Loucy (cell line): ENCODE measurements around the gene PJVK.

Experiments
- H2AFZ ChIP-seq: fragments of 200-600 bp; sonication (generic); 2 replicates; pipeline ENCODE4 v1.6.0; 2016; ENCODE audit warnings: antibody characterized with exemption, mild to moderate bottlenecking, low read length, moderate library complexity
- H3F3A ChIP-seq: fragments of 200-600 bp; 2 replicates; pipeline ENCODE4 v1.6.0; 2016; ENCODE audit warnings: antibody characterized with exemption, low read depth, mild to moderate bottlenecking
- H3K27me3 ChIP-seq: fragments of 200-600 bp; sonication (generic); 2 replicates; pipeline ENCODE4 v1.6.1; 2014; ENCODE audit warnings: low read length, mild to moderate bottlenecking; ENCODE audit not compliant: insufficient read depth, poor library complexity, severe bottlenecking
- H3K36me3 ChIP-seq: fragments of 200-600 bp; sonication (generic); 2 replicates; pipeline ENCODE4 v1.6.1; 2016; ENCODE audit warnings: low read length; ENCODE audit not compliant: insufficient read depth
- H3K4me1 ChIP-seq: fragments of 200-600 bp; sonication (generic); 2 replicates; pipeline ENCODE4 v1.5.1; 2014; ENCODE audit warnings: low read length, mild to moderate bottlenecking; ENCODE audit not compliant: insufficient read depth, poor library complexity, severe bottlenecking
- H3K4me2 ChIP-seq: fragments of 200-600 bp; sonication (generic); 2 replicates; pipeline ENCODE4 v1.6.0; 2014; ENCODE audit warnings: antibody characterized with exemption, low read length, low read depth, mild to moderate bottlenecking; ENCODE audit not compliant: poor library complexity, severe bottlenecking
- H3K4me3 ChIP-seq: fragments of 200-600 bp; sonication (generic); 2 replicates; pipeline ENCODE4 v1.5.1; 2014; ENCODE audit warnings: low read length, mild to moderate bottlenecking, mixed read lengths; ENCODE audit not compliant: poor library complexity, severe bottlenecking
- H3K79me2 ChIP-seq: fragments of 200-600 bp; sonication (generic); 2 replicates; pipeline ENCODE4 v1.6.1; 2014; ENCODE audit warnings: low read length; ENCODE audit not compliant: insufficient read depth
- H3K9ac ChIP-seq: fragments of 200-600 bp; sonication (generic); 2 replicates; pipeline ENCODE4 v1.6.0; 2014; ENCODE audit warnings: mild to moderate bottlenecking, low read depth, low read length, moderate library complexity; ENCODE audit not compliant: poor library complexity, severe bottlenecking
- H3K9me2 ChIP-seq: fragments of 200-600 bp; sonication (generic); replicated peaks from 2 replicates; pipeline ENCODE4 v1.6.1; 2016; ENCODE audit warnings: low read depth, low read length, mixed read lengths
- H3K9me3 ChIP-seq: fragments of 200-600 bp; sonication (generic); 2 replicates; pipeline ENCODE4 v1.6.1; 2014; ENCODE audit warnings: mild to moderate bottlenecking, antibody characterized with exemption, low read length, low read depth; ENCODE audit not compliant: insufficient read depth
- H4K20me1 ChIP-seq: fragments of 200-600 bp; sonication (generic); 2 replicates; pipeline ENCODE4 v1.6.0; 2014; ENCODE audit warnings: antibody characterized with exemption, low read length, mild to moderate bottlenecking; ENCODE audit not compliant: insufficient read depth, poor library complexity, severe bottlenecking
- EZH2phosphoT487 ChIP-seq: fragments of 200-600 bp; IDR thresholded peaks from 2 replicates; pipeline ENCODE4 v1.6.1; 2018; ENCODE audit warnings: antibody characterized with exemption, mild to moderate bottlenecking, moderate library complexity, borderline replicate concordance
- TF ChIP-seq, protein P1 (sequence below): fragments of 200-600 bp; sonication (generic); conservative IDR thresholded peaks from 2 replicates; pipeline ENCODE4 v1.5.1; 2014; ENCODE audit warnings: mild to moderate bottlenecking, antibody characterized with exemption, low read length

Gene PJVK

DNA sequence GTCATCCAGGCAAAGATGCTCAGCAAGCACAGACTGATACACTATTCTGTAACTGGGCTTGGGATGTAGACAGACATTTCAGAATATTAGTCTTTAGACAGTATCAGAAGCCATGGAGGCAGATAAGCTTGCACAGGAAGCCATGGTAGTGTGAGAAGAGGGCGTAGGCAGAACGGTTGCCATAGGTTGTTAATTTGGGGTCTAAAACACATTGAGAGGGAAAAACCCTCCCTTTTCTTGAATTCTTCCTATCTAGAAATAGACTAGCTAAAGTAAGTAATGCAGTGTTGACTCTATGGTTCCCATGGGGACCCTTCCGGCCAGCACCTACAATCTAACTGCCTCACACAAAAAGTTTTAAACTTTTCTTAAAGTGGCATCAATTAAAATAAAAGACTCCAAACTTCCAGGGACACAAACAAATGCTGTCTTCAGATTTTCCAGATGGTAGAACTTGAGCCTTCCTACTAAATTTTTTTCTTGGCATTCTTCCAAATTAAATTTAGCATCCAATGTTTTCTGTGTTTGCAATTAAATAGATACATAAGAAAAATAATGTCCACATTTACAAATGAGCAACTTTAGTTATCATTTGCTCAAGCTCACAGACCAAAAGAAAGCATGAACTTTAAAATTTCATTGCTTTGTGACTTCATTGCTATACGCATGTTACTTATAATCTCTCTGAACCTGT, 2.1 kb upstream of the PJVK start:
- H3K4me1 ChIP-seq: peaks cover 30% of the 10 kb centered on the region
- no peaks in the 10 kb centered on the region for H3K9me3 ChIP-seq
- H3F3A ChIP-seq: no peaks in the 10 kb centered on the region
- H3K79me2 ChIP-seq: peaks cover 50% of the 10 kb centered on the region
- H3K4me3 ChIP-seq: peak overlapping the region; percentile 75
- H3K4me2 ChIP-seq: peak overlapping the region; percentile 85
- peaks cover 15% of the 10 kb centered on the region for H3K36me3 ChIP-seq
- no peaks in the 10 kb centered on the region for H3K27me3 ChIP-seq
- H2AFZ ChIP-seq: no peak overlapping the region
- no peak for TF ChIP-seq EZH2phosphoT487
- TF ChIP-seq, protein P1, sequence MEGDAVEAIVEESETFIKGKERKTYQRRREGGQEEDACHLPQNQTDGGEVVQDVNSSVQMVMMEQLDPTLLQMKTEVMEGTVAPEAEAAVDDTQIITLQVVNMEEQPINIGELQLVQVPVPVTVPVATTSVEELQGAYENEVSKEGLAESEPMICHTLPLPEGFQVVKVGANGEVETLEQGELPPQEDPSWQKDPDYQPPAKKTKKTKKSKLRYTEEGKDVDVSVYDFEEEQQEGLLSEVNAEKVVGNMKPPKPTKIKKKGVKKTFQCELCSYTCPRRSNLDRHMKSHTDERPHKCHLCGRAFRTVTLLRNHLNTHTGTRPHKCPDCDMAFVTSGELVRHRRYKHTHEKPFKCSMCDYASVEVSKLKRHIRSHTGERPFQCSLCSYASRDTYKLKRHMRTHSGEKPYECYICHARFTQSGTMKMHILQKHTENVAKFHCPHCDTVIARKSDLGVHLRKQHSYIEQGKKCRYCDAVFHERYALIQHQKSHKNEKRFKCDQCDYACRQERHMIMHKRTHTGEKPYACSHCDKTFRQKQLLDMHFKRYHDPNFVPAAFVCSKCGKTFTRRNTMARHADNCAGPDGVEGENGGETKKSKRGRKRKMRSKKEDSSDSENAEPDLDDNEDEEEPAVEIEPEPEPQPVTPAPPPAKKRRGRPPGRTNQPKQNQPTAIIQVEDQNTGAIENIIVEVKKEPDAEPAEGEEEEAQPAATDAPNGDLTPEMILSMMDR: no peak
- H3K9ac ChIP-seq: peak overlapping the region; percentile 100
- H4K20me1 ChIP-seq: peaks cover 27% of the 10 kb centered on the region
- no peaks in the 10 kb centered on the region for H3K9me2 ChIP-seq

GRCh38 chr2:178449700-178450523, 1.3 kb upstream of the PJVK start:
- peaks cover 14% of the 10 kb centered on the region for H3K36me3 ChIP-seq
- H3K27me3 ChIP-seq: no peaks in the 10 kb centered on the region
- peaks cover 50% of the 10 kb centered on the region for H3K79me2 ChIP-seq
- TF ChIP-seq EZH2phosphoT487: no peak
- TF ChIP-seq, protein P1: no peak
- peaks cover 30% of the 10 kb centered on the region for H3K4me1 ChIP-seq
- H3K9ac ChIP-seq: peak overlapping the region; percentile 100
- H3F3A ChIP-seq: no peaks in the 10 kb centered on the region
- H3K9me3 ChIP-seq: no peaks in the 10 kb centered on the region
- no peaks in the 10 kb centered on the region for H3K9me2 ChIP-seq
- H2AFZ ChIP-seq: peak overlapping the region; percentile 40; the same call in 1 of the 2 replicates
- H4K20me1 ChIP-seq: peaks cover 27% of the 10 kb centered on the region
- peak overlapping the region; percentile 85 for H3K4me2 ChIP-seq
- peak overlapping the region; percentile 75 for H3K4me3 ChIP-seq

DNA sequence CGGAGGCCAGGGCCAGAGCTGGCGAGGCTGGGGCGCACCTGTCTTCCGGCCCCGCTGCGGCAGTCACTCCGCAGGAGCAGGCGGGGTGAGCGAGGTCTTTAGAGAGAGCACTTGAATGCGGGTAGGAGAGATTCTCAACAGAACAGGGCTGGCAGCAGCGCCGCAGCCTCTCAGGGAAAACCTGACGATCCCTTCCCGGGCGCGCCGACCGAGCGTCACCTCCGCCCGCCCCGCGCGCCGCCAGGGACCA, 729 bp upstream of the PJVK start:
- H3K79me2 ChIP-seq: peaks cover 50% of the 10 kb centered on the region
- peaks cover 30% of the 10 kb centered on the region for H3K4me1 ChIP-seq
- H3K9ac ChIP-seq: peak overlapping the region; percentile 100
- TF ChIP-seq, protein P1: no peak
- TF ChIP-seq EZH2phosphoT487: no peak
- no peaks in the 10 kb centered on the region for H3K27me3 ChIP-seq
- H3F3A ChIP-seq: no peaks in the 10 kb centered on the region
- H3K4me2 ChIP-seq: peak overlapping the region; percentile 85
- no peaks in the 10 kb centered on the region for H3K9me3 ChIP-seq
- H2AFZ ChIP-seq: peak overlapping the region; percentile 40; the same call in 1 of the 2 replicates
- H4K20me1 ChIP-seq: peaks cover 27% of the 10 kb centered on the region
- no peaks in the 10 kb centered on the region for H3K9me2 ChIP-seq
- peak overlapping the region; percentile 75 for H3K4me3 ChIP-seq
- peaks cover 9% of the 10 kb centered on the region for H3K36me3 ChIP-seq
